ENCODE results near the gene SMIM8. TPM values are rescaled to one million over a fixed set of nuclear protein-coding genes. Genes with fewer than 3 reads are reported as not detected.

Gene SMIM8
- total and polyA plus RNA-seq, 7 donors: 4.2 to 16.8 (median 6.1) TPM

DNA sequence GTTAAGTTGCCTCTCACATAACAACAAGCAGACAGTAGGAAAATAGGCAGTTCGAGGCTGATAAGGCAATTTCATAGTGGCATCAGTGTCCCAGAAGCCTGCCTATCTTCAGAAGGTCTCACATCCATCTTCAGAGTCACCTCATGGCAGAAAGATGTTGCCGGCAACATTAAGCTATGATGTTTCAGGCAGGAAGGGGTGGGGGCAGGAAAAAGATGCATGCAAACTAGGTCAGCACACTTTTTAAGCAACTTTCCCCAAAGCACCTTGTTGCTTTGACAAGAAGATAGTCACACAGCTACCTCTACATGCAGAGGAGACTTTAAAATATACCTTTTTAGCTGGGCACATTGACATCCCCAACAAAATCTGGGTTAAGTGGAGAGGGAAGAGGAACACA lies 43.2 kb upstream of the SMIM8 start:
- H3K4me1 ChIP-seq: peaks cover 0 to 23% (median 9%) of the 10 kb centered on the region in 4 donors
- no peak for TF ChIP-seq EP300 (IDR thresholded peaks at IDR 0.05)
- TF ChIP-seq POLR2A (IDR thresholded peaks at IDR 0.05): no peak
- TF ChIP-seq POLR2AphosphoS5 (IDR thresholded peaks at IDR 0.05): no peak
- TF ChIP-seq, protein P1, sequence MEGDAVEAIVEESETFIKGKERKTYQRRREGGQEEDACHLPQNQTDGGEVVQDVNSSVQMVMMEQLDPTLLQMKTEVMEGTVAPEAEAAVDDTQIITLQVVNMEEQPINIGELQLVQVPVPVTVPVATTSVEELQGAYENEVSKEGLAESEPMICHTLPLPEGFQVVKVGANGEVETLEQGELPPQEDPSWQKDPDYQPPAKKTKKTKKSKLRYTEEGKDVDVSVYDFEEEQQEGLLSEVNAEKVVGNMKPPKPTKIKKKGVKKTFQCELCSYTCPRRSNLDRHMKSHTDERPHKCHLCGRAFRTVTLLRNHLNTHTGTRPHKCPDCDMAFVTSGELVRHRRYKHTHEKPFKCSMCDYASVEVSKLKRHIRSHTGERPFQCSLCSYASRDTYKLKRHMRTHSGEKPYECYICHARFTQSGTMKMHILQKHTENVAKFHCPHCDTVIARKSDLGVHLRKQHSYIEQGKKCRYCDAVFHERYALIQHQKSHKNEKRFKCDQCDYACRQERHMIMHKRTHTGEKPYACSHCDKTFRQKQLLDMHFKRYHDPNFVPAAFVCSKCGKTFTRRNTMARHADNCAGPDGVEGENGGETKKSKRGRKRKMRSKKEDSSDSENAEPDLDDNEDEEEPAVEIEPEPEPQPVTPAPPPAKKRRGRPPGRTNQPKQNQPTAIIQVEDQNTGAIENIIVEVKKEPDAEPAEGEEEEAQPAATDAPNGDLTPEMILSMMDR (IDR thresholded peaks at IDR 0.05): no peak
- WGBS, 2 donors: 57 to 59% methylated on average over 2 of the region's 2 CpGs
- no peak for DNase-seq
- H3K4me3 ChIP-seq: no peak overlapping the region
- H3K27ac ChIP-seq: no peak overlapping the region
- H3K27me3 ChIP-seq: no peaks in the 10 kb centered on the region
- intact Hi-C loops (cut with DNase I): no loop called here
- H3K36me3 ChIP-seq: no peaks in the 10 kb centered on the region
- no peaks in the 10 kb centered on the region for H3K9me3 ChIP-seq

DNA sequence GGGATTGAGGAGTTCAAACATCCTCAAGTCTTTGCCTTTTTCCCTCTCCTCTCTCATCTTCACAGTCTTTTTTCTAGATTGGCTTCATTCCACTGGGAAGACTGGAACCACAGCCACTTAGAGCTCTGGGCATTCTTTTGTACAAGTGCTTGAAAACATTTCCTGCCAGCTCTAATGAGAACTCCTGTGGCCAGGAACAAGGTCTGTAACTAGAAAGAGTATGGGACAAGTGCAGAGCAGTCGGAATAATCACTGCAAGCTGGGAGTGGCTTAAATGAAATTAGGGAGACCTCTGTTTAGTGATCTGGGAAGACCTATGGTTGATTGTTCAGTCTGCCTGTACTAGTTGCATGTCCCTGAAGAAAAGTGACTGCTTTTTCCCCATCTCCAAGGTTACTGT lies 41.0 kb upstream of the SMIM8 start:
- H3K27ac ChIP-seq: no peak overlapping the region
- H3K4me3 ChIP-seq: no peak overlapping the region
- H3K9me3 ChIP-seq: no peaks in the 10 kb centered on the region
- H3K27me3 ChIP-seq: no peaks in the 10 kb centered on the region
- intact Hi-C loops (cut with DNase I): no loop called here
- no peak for DNase-seq
- H3K4me1 ChIP-seq: peaks cover 0 to under 1% (median 0%) of the 10 kb centered on the region in 4 donors
- 79% methylated on average over 1 of the region's 1 CpG for WGBS, 2 donors
- TF ChIP-seq POLR2A (IDR thresholded peaks at IDR 0.05) (no peak), POLR2AphosphoS5 (IDR thresholded peaks at IDR 0.05) (no peak), EP300 (IDR thresholded peaks at IDR 0.05) (no peak)
- TF ChIP-seq, protein P1 (IDR thresholded peaks at IDR 0.05): no peak
- H3K36me3 ChIP-seq: no peaks in the 10 kb centered on the region

DNA sequence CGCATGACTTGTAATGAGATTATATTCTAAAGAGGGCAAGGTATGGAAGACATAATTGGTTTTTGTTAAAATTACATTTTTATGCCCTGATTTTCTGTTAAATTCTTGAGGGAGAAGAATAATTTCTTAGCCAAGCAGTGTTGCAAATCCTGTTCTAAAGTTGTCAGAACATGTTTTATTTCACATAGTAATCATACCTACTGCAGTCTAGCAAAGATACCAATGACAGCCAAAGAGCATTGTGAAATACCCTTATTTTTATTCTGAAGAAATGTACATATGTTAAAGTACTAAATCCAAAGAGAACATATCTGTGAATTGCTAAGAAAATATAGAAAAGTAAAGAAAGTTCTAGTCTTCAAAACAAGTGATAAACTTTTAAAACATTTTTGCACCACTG lies 39.6 kb upstream of the SMIM8 start:
- intact Hi-C loops (cut with DNase I): no loop called here
- H3K27me3 ChIP-seq: no peaks in the 10 kb centered on the region
- no peaks in the 10 kb centered on the region for H3K36me3 ChIP-seq
- H3K4me3 ChIP-seq: no peak overlapping the region
- H3K9me3 ChIP-seq: no peaks in the 10 kb centered on the region
- WGBS, 2 donors: 96 to 97% methylated on average over 1 of the region's 1 CpG
- DNase-seq: no peak
- H3K4me1 ChIP-seq: no peaks in the 10 kb centered on the region
- TF ChIP-seq POLR2AphosphoS5 (IDR thresholded peaks at IDR 0.05) (no peak), POLR2A (IDR thresholded peaks at IDR 0.05) (no peak), EP300 (IDR thresholded peaks at IDR 0.05) (no peak)
- TF ChIP-seq, protein P1 (IDR thresholded peaks at IDR 0.05): no peak
- no peak overlapping the region for H3K27ac ChIP-seq

DNA sequence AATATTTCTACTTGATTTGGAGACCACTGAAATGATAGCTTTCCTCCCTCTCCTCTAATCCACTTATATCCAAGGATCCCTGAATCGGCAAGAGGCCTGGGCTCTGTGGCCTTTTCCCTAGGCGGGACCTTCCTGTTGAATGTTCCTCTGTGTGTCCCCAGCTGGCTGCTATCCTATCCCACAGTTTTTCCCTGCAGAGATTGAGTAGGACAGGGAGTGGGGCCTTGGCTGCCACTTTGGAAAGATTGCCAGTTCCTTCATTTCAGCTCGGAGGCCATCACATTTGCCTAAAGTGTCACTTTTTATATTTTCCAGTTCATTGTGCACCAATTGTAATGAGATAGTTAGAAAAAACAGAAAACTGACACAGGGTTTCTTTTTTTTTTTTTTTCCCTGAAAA lies 38.9 kb upstream of the SMIM8 start:
- Histone ChIP-seq H3K4me1 (no peaks in the 10 kb centered on the region), H3K36me3 (no peaks in the 10 kb centered on the region), H3K27ac (no peak overlapping the region), H3K4me3 (no peak overlapping the region), H3K27me3 (no peaks in the 10 kb centered on the region), H3K9me3 (no peaks in the 10 kb centered on the region)
- intact Hi-C loops (cut with DNase I): no loop called here
- no peak for DNase-seq
- TF ChIP-seq, protein P1 (IDR thresholded peaks at IDR 0.05): no peak
- TF ChIP-seq POLR2AphosphoS5 (IDR thresholded peaks at IDR 0.05) (no peak), EP300 (IDR thresholded peaks at IDR 0.05) (no peak), POLR2A (IDR thresholded peaks at IDR 0.05) (no peak)
- 83 to 86% methylated on average over 3 of the region's 3 CpGs for WGBS, 2 donors

DNA sequence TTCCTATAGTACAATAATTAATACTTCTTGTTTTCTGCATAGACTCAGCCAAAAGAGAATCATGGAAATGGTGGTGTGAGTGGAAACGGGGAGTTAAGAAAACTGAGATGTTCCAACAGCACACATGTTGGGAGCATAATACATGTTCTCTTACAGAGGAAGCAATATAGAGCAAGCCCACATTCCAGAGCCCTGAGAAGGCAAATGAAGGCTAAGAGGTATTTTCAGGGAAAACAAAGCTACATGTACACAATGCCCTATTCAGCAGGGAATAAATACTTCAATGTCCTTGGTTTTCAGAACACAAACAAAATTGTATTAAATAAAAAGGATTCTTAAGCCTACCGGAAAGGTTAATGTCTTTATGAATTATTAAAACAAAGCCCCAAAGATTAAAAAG lies 35.1 kb upstream of the SMIM8 start:
- Histone ChIP-seq H3K36me3 (no peaks in the 10 kb centered on the region), H3K4me3 (no peak overlapping the region), H3K27ac (no peak overlapping the region), H3K4me1 (no peaks in the 10 kb centered on the region), H3K9me3 (no peaks in the 10 kb centered on the region), H3K27me3 (no peaks in the 10 kb centered on the region)
- no peak for DNase-seq
- WGBS, 2 donors: 93 to 95% methylated on average over 2 of the region's 2 CpGs
- intact Hi-C loops (cut with DNase I): no loop called here
- TF ChIP-seq, protein P1 (IDR thresholded peaks at IDR 0.05): no peak
- TF ChIP-seq POLR2AphosphoS5 (IDR thresholded peaks at IDR 0.05): no peak
- no peak for TF ChIP-seq EP300 (IDR thresholded peaks at IDR 0.05)
- no peak for TF ChIP-seq POLR2A (IDR thresholded peaks at IDR 0.05)

Data from sigmoid colon (tissue), 7 donors.